ENCODE data around the gene HS2ST1.

HS2ST1 gene

GRCh38 chr1:87141556-87141955 lies 227.1 kb downstream of the HS2ST1 start:
- ATAC-seq: no peak

DNA sequence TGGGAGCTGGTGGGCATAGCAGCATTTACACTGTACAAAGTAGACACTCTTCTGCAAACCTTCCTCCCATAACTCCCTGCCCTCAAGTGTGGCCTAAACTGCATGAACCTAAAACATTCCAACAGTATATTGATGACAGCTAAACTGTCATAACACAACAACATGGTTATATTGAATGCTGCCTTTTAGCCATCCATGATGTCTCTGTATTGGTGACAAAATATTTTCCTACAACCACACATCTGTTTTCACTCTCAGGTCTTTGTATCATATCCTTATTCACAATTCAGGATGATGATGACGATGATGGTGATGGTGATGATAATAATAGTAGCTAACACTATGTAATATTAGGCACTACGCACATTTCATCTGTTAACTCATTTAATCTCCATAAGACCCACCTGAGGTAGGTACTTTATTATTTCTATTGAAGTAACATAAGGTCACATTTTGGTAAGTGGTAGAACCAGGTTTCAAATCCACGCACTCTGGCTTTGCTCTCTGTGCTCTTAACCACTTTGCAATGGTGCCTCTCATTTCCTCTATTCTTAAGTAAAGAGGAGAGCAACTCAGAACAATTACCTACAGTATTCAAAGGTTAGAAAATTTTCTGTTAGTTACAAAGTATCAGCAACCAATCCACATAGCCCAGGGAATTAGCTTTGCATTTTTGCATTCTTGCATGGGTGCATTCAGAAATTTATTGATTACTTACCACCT lies 229.1 kb downstream of the HS2ST1 start:
- no peak for ATAC-seq
- TF ChIP-seq TCF4 (CRISPR knock-in tag; IDR thresholded peaks at IDR 0.05; ENCODE audit: borderline replicate concordance) (no peak), TOX (CRISPR knock-in tag; IDR thresholded peaks at IDR 0.05; ENCODE audit: borderline replicate concordance) (no peak), POU6F1 (CRISPR knock-in tag; IDR thresholded peaks at IDR 0.05; ENCODE audit: borderline replicate concordance, low read depth) (no peak), CSDC2 (CRISPR knock-in tag; IDR thresholded peaks at IDR 0.05) (no peak), ZNF8 (CRISPR knock-in tag; IDR thresholded peaks at IDR 0.05) (no peak), ARNTL (CRISPR knock-in tag; IDR thresholded peaks at IDR 0.05; ENCODE audit: borderline replicate concordance, low read depth) (no peak), RARB (CRISPR knock-in tag; IDR thresholded peaks at IDR 0.05) (no peak), ESRRG (CRISPR knock-in tag; IDR thresholded peaks at IDR 0.05) (no peak), ISL1 (CRISPR knock-in tag; IDR thresholded peaks at IDR 0.05) (no peak), ZNF565 (CRISPR knock-in tag; conservative IDR thresholded peaks at IDR 0.05; ENCODE audit: low read depth) (no peak), OSR1 (CRISPR knock-in tag; IDR thresholded peaks at IDR 0.05) (no peak), PPARA (CRISPR knock-in tag; IDR thresholded peaks at IDR 0.05; ENCODE audit: borderline replicate concordance) (no peak), ZNF70 (CRISPR knock-in tag; IDR thresholded peaks at IDR 0.05) (no peak), BACH2 (CRISPR knock-in tag; IDR thresholded peaks at IDR 0.05; ENCODE audit: borderline replicate concordance) (no peak), CREB5 (CRISPR knock-in tag; IDR thresholded peaks at IDR 0.05; ENCODE audit: low read depth) (no peak), GLIS3 (CRISPR knock-in tag; IDR thresholded peaks at IDR 0.05) (no peak), ZC3H10 (CRISPR knock-in tag; IDR thresholded peaks at IDR 0.05) (no peak)
- TF ChIP-seq, protein P1, sequence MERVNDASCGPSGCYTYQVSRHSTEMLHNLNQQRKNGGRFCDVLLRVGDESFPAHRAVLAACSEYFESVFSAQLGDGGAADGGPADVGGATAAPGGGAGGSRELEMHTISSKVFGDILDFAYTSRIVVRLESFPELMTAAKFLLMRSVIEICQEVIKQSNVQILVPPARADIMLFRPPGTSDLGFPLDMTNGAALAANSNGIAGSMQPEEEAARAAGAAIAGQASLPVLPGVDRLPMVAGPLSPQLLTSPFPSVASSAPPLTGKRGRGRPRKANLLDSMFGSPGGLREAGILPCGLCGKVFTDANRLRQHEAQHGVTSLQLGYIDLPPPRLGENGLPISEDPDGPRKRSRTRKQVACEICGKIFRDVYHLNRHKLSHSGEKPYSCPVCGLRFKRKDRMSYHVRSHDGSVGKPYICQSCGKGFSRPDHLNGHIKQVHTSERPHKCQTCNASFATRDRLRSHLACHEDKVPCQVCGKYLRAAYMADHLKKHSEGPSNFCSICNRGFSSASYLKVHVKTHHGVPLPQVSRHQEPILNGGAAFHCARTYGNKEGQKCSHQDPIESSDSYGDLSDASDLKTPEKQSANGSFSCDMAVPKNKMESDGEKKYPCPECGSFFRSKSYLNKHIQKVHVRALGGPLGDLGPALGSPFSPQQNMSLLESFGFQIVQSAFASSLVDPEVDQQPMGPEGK (CRISPR knock-in tag; IDR thresholded peaks at IDR 0.05; ENCODE audit: borderline replicate concordance): no peak

More at GRCh38 chr1:87141556-87141955, 227.1 kb downstream of the HS2ST1 start:
- TF ChIP-seq CSDC2 (CRISPR knock-in tag; IDR thresholded peaks at IDR 0.05) (no peak), ZNF70 (CRISPR knock-in tag; IDR thresholded peaks at IDR 0.05) (no peak), ZNF8 (CRISPR knock-in tag; IDR thresholded peaks at IDR 0.05) (no peak), ESRRG (CRISPR knock-in tag; IDR thresholded peaks at IDR 0.05) (no peak), TCF4 (CRISPR knock-in tag; IDR thresholded peaks at IDR 0.05; ENCODE audit: borderline replicate concordance) (no peak), ARNTL (CRISPR knock-in tag; IDR thresholded peaks at IDR 0.05; ENCODE audit: borderline replicate concordance, low read depth) (no peak), SNAI2 (CRISPR knock-in tag; IDR thresholded peaks at IDR 0.05) (no peak), ZFP30 (CRISPR knock-in tag; IDR thresholded peaks at IDR 0.05) (no peak), CREB5 (CRISPR knock-in tag; IDR thresholded peaks at IDR 0.05; ENCODE audit: low read depth) (no peak)
- TF ChIP-seq, protein P1 (CRISPR knock-in tag; IDR thresholded peaks at IDR 0.05; ENCODE audit: borderline replicate concordance): no peak
- TF ChIP-seq, protein P2, sequence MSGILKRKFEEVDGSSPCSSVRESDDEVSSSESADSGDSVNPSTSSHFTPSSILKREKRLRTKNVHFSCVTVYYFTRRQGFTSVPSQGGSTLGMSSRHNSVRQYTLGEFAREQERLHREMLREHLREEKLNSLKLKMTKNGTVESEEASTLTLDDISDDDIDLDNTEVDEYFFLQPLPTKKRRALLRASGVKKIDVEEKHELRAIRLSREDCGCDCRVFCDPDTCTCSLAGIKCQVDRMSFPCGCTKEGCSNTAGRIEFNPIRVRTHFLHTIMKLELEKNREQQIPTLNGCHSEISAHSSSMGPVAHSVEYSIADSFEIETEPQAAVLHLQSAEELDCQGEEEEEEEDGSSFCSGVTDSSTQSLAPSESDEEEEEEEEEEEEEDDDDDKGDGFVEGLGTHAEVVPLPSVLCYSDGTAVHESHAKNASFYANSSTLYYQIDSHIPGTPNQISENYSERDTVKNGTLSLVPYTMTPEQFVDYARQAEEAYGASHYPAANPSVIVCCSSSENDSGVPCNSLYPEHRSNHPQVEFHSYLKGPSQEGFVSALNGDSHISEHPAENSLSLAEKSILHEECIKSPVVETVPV (CRISPR knock-in tag; IDR thresholded peaks at IDR 0.05): no peak

All from SK-N-SH treated with all-trans-retinoic acid at 6 μM for 48 hours (cell line).